Measurements from ENCODE around the gene CFAP69.
"Not testable (repeated sequence)": the region's sequence is repeated elsewhere in the genome, so short reads cannot be mapped to it uniquely, and the experiment has no call there.

The CFAP69 gene

DNA sequence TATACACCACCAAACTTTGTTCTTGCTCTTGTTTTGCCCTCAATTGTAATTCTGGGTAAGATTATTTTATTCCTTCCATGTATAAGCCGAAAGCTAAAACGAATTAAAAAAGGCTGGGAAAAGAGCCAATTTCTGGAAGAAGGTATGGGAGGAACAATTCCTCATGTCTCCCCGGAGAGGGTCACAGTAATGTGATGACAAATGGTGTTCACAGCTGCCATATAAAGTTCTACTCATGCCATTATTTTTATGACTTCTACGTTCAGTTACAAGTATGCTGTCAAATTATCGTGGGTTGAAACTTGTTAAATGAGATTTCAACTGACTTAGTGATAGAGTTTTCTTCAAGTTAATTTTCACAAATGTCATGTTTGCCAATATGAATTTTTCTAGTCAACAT is 12.5 kb upstream of the CFAP69 start:
- in situ Hi-C loops (cut with MboI; ENCODE audit: low sequenced_read_pairs) = no loop called here

DNA sequence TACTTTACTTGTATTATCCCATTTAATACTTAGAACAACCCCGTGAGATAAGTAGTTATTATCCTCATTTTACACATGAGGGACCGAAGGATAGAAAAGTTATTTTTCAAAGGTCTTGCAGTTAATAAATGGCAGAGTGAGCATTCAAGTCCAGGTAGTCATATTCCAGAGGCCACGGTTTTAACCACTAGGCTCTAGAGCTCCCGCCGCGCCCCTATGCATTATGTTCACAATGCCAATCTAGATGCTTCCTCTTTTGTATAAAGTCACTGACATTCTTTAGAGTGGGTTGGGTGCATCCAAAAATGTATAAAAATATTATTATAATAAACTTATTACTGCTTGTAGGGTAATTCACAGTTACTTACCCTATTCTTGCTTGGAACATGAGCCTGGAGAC is 11.4 kb upstream of the CFAP69 start:
- in situ Hi-C loops (cut with MboI; ENCODE audit: low sequenced_read_pairs) = no loop called here

DNA sequence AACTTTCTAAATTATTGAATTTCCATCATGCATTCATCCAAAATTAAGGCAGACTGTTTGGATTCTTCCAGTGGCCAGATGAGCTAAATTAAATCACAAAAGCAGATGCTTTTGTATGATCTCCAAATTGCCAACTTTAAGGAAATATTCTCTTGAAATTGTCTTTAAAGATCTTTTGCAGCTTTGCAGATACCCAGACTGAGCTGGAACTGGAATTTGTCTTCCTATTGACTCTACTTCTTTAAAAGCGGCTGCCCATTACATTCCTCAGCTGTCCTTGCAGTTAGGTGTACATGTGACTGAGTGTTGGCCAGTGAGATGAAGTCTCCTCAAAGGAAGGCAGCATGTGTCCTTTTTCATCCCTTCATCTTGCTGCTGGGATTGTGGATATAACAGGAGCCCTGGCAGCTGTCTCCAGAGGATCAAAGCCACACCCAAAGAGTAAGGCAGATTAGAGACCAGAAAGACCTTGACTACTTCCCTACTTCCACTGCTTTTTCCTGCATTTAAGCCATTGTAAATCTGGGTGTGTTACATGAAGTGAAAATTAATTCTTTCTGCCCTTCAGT is 8.2 kb upstream of the CFAP69 start:
- in situ Hi-C loops (cut with MboI; ENCODE audit: low sequenced_read_pairs) = no loop called here

DNA sequence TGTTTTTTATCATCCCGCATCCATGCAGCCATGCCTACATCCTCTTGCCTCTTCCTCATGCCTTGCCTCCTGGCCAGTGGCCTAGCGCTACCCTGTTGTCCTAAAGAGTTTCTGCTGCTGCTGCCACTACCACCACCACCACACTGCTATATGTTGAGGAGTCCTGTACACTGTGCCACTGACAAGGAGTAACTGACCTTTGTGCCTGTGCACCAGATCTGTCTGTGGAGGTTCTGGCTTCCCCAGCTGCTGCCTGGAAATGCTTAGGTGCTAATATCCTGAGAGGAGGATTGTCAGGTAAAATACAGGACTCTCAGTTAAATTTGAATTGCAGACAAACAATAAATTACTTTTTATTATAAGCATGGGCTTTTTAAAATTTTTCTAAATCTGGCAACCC is 7.0 kb upstream of the CFAP69 start:
- in situ Hi-C loops (cut with MboI; ENCODE audit: low sequenced_read_pairs) = no loop called here

DNA sequence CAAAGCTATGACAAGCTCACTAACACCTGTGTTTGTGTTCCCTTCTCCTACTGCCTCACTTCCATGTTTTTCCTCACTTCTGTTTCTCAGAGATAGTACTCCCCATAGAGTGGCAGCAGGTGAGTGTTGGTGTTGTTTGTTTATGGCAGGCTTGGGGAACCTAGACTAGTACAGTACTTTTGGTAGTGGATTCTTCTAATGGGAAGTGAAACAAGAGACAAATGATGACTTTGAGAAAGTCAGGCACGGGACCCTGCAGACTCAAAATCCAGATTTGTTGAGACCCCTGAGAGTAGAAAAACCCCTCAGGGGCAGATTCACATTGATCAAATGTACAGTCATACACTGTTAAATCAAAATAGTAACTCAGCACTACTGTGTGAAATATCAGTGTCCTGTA is 6.4 kb upstream of the CFAP69 start:
- in situ Hi-C loops (cut with MboI; ENCODE audit: low sequenced_read_pairs) = no loop called here

DNA sequence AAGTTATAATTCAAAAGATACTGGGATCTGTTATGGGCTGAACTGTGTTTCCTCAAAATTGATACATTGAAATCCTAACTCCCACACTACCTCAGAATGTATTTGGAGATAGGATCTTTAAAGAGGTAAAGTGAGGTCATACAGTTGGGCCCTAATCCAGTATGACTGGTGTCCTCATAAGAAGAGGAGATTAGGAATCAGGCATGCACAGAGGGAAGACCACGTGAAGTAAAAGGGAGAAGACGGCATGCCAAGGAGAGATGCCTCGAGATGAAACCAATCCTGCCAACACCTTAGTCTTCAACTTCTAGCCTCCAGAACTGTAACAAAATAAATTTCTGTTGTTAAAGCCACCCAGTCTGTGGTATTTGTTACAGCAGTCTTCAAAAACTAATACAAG is 5.9 kb upstream of the CFAP69 start:
- in situ Hi-C loops (cut with MboI; ENCODE audit: low sequenced_read_pairs) = no loop called here

DNA sequence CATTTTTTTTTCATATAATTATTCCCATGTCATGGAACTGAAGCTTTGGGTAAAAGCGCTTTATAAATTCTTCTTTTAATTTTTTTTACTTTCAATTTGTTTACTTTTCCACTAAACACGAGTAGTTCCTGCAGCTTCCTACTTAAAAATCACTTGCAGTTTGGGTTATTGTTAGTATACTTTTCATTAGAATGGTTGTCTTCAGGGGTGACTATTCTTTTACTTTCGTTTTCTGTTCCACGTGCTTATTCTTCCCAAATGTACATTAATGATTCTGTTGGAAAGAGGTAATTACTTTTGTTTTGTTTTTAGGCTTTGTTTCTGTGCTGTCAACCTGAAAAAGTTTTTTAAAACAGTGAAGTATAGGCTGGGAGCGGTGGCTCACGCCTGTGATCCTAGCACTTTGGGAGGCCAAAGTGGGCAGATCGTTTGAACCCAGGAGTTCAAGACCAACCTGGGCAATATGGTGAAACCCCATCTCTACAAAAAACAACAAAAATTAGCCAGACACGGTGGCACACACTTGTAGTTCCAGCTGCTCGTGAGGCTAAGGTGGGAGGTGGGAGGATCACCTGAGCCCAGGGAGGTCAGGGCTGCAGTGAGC is 5.2 kb upstream of the CFAP69 start:
- in situ Hi-C loops (cut with MboI; ENCODE audit: low sequenced_read_pairs) = no loop called here

DNA sequence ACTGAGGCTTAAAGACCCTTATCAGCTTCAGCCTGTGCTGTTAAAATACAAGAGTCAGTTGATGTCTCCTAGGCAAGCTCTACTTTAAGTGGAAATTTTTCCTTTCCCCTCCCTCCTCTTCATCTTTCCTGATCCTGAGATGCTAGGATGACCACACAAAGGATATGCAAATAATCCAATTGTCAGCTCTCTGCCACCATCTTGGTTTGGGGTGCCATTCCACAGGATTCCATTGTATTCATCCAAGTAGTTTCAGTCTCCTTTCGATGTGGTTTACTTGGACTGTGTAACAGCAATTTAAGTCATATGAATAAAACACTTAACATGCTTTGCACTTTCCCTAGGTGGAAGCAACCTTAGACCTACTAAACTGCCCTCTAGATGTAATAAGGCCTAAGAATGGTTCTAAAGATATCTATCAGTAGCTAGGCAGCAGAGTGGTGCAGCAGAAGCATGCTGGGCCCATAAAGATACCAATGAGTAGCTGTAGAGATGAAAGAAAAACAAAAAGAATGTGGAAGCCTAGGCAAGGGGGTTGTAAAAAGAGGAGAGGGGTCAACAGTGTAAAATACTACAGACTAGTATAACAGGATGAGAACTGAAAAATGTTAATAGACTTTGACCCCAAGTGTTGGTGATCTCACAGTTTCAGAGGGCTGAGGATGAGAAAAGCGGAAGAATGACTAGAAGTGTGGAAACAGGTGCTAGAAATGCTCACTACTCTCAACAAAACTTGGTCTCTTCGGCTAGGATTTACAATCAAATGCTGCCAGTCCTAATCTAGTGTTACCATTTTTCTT is 2.4 kb upstream of the CFAP69 start:
- in situ Hi-C loops (cut with MboI; ENCODE audit: low sequenced_read_pairs) = no loop called here

DNA sequence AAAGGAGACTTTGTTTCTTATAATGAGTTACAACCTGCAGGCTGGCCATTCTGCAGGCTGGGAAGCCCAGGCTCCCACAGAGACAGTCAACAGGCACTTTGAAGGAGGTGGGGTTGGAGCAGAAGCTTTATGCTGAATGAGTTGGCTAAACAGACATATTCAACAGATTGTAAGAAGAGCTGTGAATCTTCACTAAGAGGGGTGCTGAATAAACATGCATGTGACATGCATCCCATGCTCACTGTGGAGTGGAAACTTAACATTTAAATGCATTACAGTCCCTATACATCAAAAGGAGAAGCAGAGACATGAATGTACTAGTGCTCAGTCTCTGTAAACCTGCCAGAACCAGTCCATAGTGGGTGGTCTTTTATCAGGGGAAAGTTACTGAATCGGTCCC is 1.4 kb upstream of the CFAP69 start:
- in situ Hi-C loops (cut with MboI; ENCODE audit: low sequenced_read_pairs) = no loop called here

DNA sequence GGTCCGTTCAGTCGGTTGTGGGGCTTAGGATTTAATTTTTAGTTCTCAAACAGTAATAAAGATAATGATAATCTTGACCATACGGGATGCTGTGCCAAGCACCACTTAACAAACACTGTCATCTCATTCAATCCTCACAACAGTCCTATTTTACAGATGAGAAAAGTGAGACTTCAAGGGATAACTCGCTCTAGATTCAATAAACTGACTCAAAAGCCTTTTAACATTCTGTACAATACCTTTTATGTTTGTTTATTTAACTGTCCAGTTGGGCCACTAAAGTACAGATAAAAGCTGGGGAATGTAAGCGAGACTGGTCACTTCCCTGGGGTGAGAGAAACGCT is 437 bp upstream of the CFAP69 start:
- in situ Hi-C loops (cut with MboI; ENCODE audit: low sequenced_read_pairs) = no loop called here

DNA sequence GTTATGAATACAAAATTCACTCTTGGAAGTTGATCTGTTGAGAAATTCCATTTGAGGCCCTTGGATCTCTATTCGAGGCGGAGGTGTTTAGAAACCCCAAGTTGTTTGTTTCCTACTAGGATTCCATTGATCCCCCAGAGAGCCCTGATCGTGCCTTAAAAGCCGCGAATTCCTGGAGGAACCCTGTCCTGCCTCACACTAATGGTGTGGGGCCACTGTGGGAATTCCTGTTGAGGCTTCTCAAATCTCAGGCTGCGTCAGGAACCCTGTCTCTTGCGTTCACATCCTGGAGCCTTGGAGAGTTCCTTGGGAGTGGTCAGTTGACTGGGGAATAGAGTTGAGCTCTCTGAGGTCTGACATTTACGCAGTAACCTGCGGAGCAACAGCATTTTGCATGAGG is 1.2 kb downstream of the CFAP69 start:
- in situ Hi-C loops (cut with MboI; ENCODE audit: low sequenced_read_pairs) = no loop called here

DNA sequence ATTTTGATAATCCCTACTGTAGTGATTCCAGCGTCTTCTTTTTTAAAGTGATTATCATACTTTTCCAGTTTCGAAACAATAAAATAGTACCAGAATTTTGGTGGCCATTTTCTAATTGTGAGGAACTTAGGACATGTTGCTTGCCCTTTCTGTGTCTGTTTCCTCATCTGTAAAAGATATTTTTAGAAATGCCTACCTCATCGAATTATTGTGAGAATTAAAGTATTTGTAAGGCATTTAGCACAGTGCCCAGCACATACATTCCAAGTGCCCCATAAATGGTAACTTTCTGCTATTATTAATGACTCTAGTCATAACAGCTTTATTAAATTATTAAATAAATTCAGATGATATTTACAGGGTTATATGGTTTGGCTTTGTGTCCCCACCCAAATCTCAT is 3.7 kb downstream of the CFAP69 start:
- in situ Hi-C loops (cut with MboI; ENCODE audit: low sequenced_read_pairs) = no loop called here

DNA sequence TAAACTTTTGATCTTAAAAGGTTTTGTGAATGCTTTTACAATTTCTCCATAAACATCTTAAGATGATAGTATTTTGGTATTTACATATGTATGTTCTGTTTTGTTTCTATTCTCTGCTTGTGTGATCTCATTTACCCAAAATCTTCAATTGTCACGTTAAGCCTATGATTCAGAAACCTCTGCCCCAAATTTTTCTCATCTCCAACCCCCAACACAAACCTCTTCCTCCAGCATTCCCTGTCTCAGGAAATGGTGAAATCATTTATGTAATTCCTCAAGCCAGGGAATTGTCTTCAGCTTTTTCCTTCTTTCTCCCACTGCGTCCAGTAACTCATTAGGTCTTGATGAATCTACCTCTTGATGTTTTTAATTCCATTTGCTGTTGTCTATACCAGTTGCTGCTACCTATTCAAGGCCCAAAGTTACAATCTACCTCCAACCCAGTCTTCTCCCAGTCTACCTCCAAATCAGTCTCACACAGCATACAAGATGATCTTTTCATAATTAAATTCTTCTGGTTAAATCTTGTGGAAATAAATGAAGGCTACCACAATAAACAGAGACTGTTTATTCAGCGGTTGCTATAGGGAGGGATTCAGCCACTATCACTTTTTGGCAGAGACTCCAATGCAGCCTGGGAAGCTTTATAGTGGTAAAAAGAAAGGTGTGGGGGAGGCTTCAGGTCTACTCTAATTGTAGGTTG is 5.8 kb downstream of the CFAP69 start:
- in situ Hi-C loops (cut with MboI; ENCODE audit: low sequenced_read_pairs) = no loop called here

DNA sequence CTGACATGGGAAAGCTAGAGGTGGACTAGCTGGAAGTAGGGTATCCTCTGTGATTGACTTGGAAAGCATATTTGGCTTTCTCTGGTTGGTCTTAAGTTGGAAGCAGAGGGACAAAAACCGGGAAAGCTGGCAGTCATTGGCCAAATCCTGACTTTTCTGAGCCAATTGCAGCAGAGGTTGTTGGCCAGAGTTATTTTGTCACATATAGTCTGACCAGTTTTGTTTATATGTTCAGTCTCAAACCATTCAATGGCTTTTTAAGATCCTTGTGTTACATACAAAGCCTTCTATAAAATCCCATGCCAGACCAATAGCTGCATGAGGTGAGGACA is 6.3 kb downstream of the CFAP69 start:
- in situ Hi-C loops (cut with MboI; ENCODE audit: low sequenced_read_pairs) = no loop called here

DNA sequence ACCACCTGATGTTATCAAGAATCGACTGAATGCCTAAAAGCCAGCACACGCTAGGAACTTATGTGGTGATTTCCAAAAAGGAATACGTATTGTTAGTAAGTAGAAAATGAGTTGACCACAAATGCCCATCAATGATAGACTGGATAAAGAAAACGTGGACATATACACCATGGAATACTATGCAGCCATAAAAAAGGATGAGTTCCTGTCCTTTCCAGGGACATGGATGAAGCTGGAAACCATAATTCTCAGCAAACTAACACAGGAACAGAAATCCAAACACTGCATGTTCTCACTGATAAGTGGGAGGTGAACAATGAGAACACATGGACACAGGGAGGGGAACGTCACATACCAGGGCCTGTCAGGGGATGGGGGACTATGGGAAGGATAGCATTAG is 11.0 kb downstream of the CFAP69 start:
- in situ Hi-C loops (cut with MboI; ENCODE audit: low sequenced_read_pairs) = not testable (repeated sequence)

DNA sequence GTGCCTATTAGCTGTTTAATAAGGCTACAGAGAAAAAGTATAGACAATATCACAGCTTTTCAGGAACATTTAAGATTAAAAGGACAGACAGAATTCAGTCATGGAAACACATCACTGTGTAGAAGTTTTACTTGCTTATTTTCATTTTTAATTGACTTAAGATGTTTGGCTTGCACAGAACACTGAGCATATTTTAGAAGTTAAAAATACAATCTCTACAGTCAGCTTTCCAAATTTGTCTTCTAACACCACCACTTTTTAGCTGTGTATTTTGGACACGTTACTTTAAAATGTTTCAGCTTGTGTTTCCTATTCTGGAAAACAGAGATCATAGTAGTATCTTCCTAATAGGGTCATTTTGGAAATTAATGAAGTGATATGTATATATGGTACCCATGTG is 11.8 kb downstream of the CFAP69 start:
- in situ Hi-C loops (cut with MboI; ENCODE audit: low sequenced_read_pairs) = no loop called here

DNA sequence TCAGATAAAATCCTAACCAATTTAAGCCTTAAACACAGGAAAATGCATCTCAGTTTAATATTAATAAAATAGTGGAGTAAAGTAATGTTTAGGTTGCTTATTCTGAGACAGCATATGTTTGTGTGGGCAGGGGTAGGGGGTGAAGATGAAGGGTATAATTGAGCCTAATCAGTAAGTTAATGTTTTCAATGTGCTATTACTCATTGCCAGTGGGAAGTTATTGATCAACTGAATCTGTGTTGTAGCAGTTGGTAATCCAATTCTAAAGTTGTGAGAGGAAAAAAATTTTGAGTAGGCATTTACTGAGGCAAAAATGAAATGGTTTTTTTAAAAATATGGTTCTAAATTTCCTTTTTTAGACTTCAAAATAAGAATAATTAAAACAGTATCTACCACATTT is 16.5 kb downstream of the CFAP69 start:
- in situ Hi-C loops (cut with MboI; ENCODE audit: low sequenced_read_pairs) = no loop called here

DNA sequence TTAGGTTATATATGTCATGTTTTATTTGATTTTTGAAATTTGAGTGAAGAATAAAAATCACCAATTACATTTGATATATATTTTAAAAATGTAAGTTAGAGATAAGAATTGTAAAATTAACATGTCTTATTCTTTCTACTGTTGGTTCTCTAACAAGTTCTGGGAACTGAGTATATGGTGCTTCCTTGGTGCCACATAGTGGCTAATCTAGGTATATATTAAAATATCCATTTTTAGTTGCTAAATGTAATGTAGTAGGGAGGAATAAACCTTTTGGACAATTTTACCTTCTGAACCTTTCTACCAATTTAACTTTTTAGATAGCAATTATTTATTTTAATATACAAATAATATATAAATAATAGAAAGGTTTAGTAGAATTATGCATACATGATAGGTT is 17.5 kb downstream of the CFAP69 start:
- in situ Hi-C loops (cut with MboI; ENCODE audit: low sequenced_read_pairs) = no loop called here

DNA sequence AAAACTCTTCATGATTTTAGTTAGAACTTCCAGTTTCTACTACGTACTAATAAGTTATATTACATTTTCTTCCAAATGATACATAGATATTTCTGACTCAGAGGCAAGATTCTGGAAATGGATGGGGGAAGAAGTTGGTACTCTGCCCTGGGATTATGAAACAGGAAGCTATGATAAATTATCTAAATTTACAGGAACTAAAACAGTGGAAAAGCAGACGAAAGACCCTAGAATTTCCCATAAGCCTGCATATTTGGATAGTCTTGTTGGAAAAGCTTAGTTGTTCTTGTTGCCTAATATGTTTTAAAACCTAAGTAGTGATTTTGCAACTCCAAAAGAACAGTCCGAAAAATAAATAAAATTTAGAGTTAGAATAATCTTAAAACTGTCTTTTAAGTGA is 21.8 kb downstream of the CFAP69 start:
- in situ Hi-C loops (cut with MboI; ENCODE audit: low sequenced_read_pairs) = no loop called here

DNA sequence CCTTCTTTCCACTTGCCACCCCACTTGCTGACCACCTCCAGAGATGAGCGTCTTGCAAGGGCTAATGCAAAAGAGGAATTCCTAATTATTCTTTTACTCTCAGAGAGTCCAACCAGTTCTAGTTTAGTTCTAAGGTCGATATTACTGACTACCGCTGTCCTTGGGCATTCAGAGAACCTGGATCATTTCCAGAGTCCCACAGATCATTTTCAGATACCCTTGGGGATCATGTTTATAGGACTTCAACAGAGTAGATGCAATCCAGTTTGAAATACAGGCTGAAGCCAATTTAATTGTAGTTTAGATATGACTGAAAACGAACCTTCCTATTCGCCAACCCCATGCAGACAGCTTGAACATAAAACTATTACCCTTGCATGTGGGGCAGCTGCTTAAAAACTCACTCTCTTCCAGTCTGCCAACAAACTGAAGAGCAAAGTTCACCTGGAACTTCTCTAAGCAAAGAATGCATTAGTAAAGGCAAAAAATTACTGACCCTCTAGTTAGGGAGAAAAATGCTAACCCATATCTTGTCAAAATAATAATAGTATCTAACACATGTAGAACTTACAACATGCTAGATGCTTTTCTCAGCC is 22.4 kb downstream of the CFAP69 start:
- in situ Hi-C loops (cut with MboI; ENCODE audit: low sequenced_read_pairs) = no loop called here

DNA sequence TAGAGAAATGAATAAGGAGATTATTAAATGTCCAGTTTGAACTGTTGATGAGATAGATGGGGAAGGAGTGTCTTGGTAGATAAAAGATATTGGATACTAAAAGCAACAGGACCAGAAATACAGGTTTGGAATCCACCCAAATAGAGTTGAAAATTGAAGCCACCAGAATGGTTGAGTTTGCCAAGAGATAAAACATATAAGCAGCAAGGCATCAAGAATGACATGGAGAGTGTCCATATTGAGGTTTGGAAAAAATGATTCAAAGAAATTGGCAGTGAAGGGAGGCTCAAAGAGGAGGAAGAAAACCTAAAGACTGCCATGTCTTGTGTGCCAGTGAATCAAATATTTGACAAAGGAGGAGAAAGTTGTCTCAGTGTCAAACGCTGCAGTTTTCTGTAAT is 24.2 kb downstream of the CFAP69 start:
- in situ Hi-C loops (cut with MboI; ENCODE audit: low sequenced_read_pairs) = no loop called here

Measured in HL-60/S4 treated with phorbol 12-myristate 13-acetate at 8.2 ng/mL for 4 days and 3 days (cell line).